Mesenchymal stem cell (in vitro differentiated cells and primary cell): ENCODE measurements around the gene GMPR.

Experiments used
- DNase-seq: peaks from one replicate; pipeline ENCODE4 v3.0.0-alpha.2; 2013
- H2AFZ ChIP-seq: one replicate; pipeline ENCODE4 v1.6.1; 2013; ENCODE audit warnings: low read depth, mild to moderate bottlenecking, control low read depth, inconsistent platforms, low read length, moderate library complexity
- H2AK5ac ChIP-seq: 2 replicates; pipeline ENCODE4 v1.6.1; 2013; ENCODE audit warnings: low read length, moderate library complexity, mild to moderate bottlenecking, inconsistent platforms; ENCODE audit not compliant: severe bottlenecking
- H2BK120ac ChIP-seq: one replicate; pipeline ENCODE4 v1.6.1; 2013; ENCODE audit warnings: low read depth, mild to moderate bottlenecking, inconsistent platforms, low read length, moderate library complexity
- H2BK12ac ChIP-seq, 2 experiments: one replicate each; pipeline ENCODE4 v1.6.1; 2013; ENCODE audit warnings: inconsistent platforms in 2 of 2, low read length in 2 of 2, mild to moderate bottlenecking in 2 of 2, moderate library complexity in 2 of 2, control low read depth in 1 of 2
- H2BK15ac ChIP-seq: one replicate; pipeline ENCODE4 v1.6.1; 2013; ENCODE audit warnings: mild to moderate bottlenecking, low read depth, inconsistent platforms; ENCODE audit not compliant: poor library complexity, severe bottlenecking
- H2BK5ac ChIP-seq: 2 replicates; pipeline ENCODE4 v1.6.1; 2013; ENCODE audit warnings: low read depth, mild to moderate bottlenecking, low read length, control low read depth, inconsistent platforms; ENCODE audit not compliant: poor library complexity, severe bottlenecking
- H3K14ac ChIP-seq, 2 experiments: one replicate each; pipeline ENCODE4 v1.6.1; 2013; ENCODE audit warnings: inconsistent platforms in 2 of 2, low read length in 2 of 2, control low read depth in 1 of 2, mild to moderate bottlenecking in 1 of 2, moderate library complexity in 1 of 2
- H3K18ac ChIP-seq, 2 experiments: one replicate each; pipeline ENCODE4 v1.6.1; 2013; ENCODE audit warnings: inconsistent platforms in 2 of 2, low read length in 2 of 2, control low read depth in 1 of 2, low read depth in 1 of 2, mild to moderate bottlenecking in 1 of 2
- H3K23ac ChIP-seq, 2 experiments: one replicate each; pipeline ENCODE4 v1.6.1; 2013; ENCODE audit warnings: inconsistent platforms in 2 of 2, low read length in 2 of 2, mild to moderate bottlenecking in 2 of 2, moderate library complexity in 2 of 2, control low read depth in 1 of 2
- H3K27ac ChIP-seq: 2 replicates; pipeline ENCODE4 v1.5.1; 2013; ENCODE audit warnings: mild to moderate bottlenecking, moderate library complexity, low read length, control low read depth, inconsistent platforms; ENCODE audit not compliant: poor library complexity, severe bottlenecking
- H3K27me3 ChIP-seq, 2 experiments: 2 replicates each; pipeline versions ENCODE4 v1.6.1 to v1.7.0; 2013; ENCODE audit warnings: low read length in 2 of 2, mild to moderate bottlenecking in 2 of 2, moderate library complexity in 2 of 2, control low read depth in 1 of 2, inconsistent platforms in 1 of 2; ENCODE audit not compliant: control insufficient read depth in 1 of 2, insufficient read depth in 1 of 2
- H3K36me3 ChIP-seq, 2 experiments: 2 replicates each; pipeline versions ENCODE4 v1.6.1 to v1.7.0; 2013; ENCODE audit warnings: low read length in 2 of 2, control low read depth in 1 of 2, inconsistent platforms in 1 of 2, low read depth in 1 of 2, mild to moderate bottlenecking in 1 of 2; ENCODE audit not compliant: insufficient read depth in 2 of 2, control insufficient read depth in 1 of 2
- H3K4ac ChIP-seq, 2 experiments: one replicate each; pipeline ENCODE4 v1.6.1; 2013; ENCODE audit warnings: inconsistent platforms in 2 of 2, low read length in 2 of 2, mild to moderate bottlenecking in 2 of 2, moderate library complexity in 2 of 2, control low read depth in 1 of 2, low read depth in 1 of 2
- H3K4me1 ChIP-seq: 2 replicates; pipeline ENCODE4 v1.6.1; 2013; ENCODE audit warnings: low read depth, low read length, control low read depth; ENCODE audit not compliant: control insufficient read depth, insufficient read depth
- H3K4me2 ChIP-seq: 2 replicates; pipeline ENCODE4 v1.6.1; 2013; ENCODE audit warnings: low read length, mild to moderate bottlenecking, inconsistent platforms; ENCODE audit not compliant: poor library complexity, severe bottlenecking
- H3K4me3 ChIP-seq, 2 experiments: 2 replicates each; pipeline versions ENCODE4 v1.5.1 to v1.7.0; 2013; ENCODE audit warnings: low read length in 2 of 2, mild to moderate bottlenecking in 2 of 2, control low read depth in 1 of 2, low read depth in 1 of 2; ENCODE audit not compliant: insufficient read depth in 1 of 2
- H3K79me1 ChIP-seq: replicated peaks from 2 replicates; pipeline ENCODE4 v1.6.1; 2013; ENCODE audit warnings: mild to moderate bottlenecking, control low read depth, low read length, inconsistent platforms; ENCODE audit not compliant: poor library complexity, severe bottlenecking
- H3K9ac ChIP-seq: 2 replicates; pipeline ENCODE4 v1.7.0; 2013; ENCODE audit warnings: mild to moderate bottlenecking, low read length, moderate library complexity
- H3K9me3 ChIP-seq: 2 replicates; pipeline ENCODE4 v1.7.0; 2013; ENCODE audit warnings: mild to moderate bottlenecking, low read length; ENCODE audit not compliant: control insufficient read depth
- H4K8ac ChIP-seq: one replicate; pipeline ENCODE4 v1.6.1; 2013; ENCODE audit warnings: inconsistent platforms, mild to moderate bottlenecking, low read length, moderate library complexity
- H4K91ac ChIP-seq: one replicate; pipeline ENCODE4 v1.6.1; 2013; ENCODE audit warnings: mild to moderate bottlenecking, low read length, inconsistent platforms
- WGBS: methylation state at CpG from one replicate; pipeline ENCODE4 v1.1.7; 2013; ENCODE audit warnings: mixed read lengths; 5-methylcytosine and 5-hydroxymethylcytosine counted together

GMPR gene

GRCh38 chr6:16208989-16209388 lies 29.4 kb upstream of the GMPR start:
- WGBS, result 96% methylated on average over 2 of the region's 2 CpGs
- Histone ChIP-seq H2BK15ac (no peak overlapping the region), H3K79me1 (no peaks in the 10 kb centered on the region)

GRCh38 chr6:16209539-16209938 lies 28.8 kb upstream of the GMPR start:
- no peak overlapping the region for H2BK12ac ChIP-seq
- no peak overlapping the region for H3K4ac ChIP-seq
- H2AFZ ChIP-seq, result no peak overlapping the region
- H3K9me3 ChIP-seq, result no peaks in the 10 kb centered on the region
- peak overlapping the region in 1 of 2 experiments; percentile 58 for H3K18ac ChIP-seq
- H2BK5ac ChIP-seq, result no peak overlapping the region
- H2BK120ac ChIP-seq, result no peak overlapping the region
- no peak for DNase-seq
- no peak overlapping the region for H2BK15ac ChIP-seq
- H4K8ac ChIP-seq, result no peak overlapping the region
- WGBS, result 87% methylated on average over 4 of the region's 4 CpGs
- H3K23ac ChIP-seq, result no peak overlapping the region
- H3K79me1 ChIP-seq, result no peaks in the 10 kb centered on the region
- H3K9ac ChIP-seq, result no peak overlapping the region
- no peak overlapping the region for H2AK5ac ChIP-seq
- H3K36me3 ChIP-seq, result no peaks in the 10 kb centered on the region
- H4K91ac ChIP-seq, result no peak overlapping the region
- H3K4me3 ChIP-seq, result no peak overlapping the region
- peaks cover 6% of the 10 kb centered on the region for H3K4me1 ChIP-seq
- H3K27ac ChIP-seq, result no peak overlapping the region
- peaks cover 0 to 4% of the 10 kb centered on the region in 2 experiments for H3K27me3 ChIP-seq
- no peak overlapping the region for H3K4me2 ChIP-seq
- H3K14ac ChIP-seq, result no peak overlapping the region

More at GRCh38 chr6:16208989-16209388, 29.4 kb upstream of the GMPR start:
- DNase-seq, result no peak
- no peak overlapping the region for H3K23ac ChIP-seq
- H3K4me3 ChIP-seq, result no peak overlapping the region
- H3K18ac ChIP-seq, result no peak overlapping the region
- H2AK5ac ChIP-seq, result no peak overlapping the region
- H3K27me3 ChIP-seq, result peaks cover 0 to 4% of the 10 kb centered on the region in 2 experiments
- H2AFZ ChIP-seq, result no peak overlapping the region
- H3K9ac ChIP-seq, result no peak overlapping the region
- H4K91ac ChIP-seq, result no peak overlapping the region
- no peaks in the 10 kb centered on the region for H3K9me3 ChIP-seq
- no peak overlapping the region for H3K27ac ChIP-seq
- no peak overlapping the region for H3K14ac ChIP-seq
- no peak overlapping the region for H3K4ac ChIP-seq
- H4K8ac ChIP-seq, result no peak overlapping the region
- H3K4me1 ChIP-seq, result peaks cover 4% of the 10 kb centered on the region
- no peaks in the 10 kb centered on the region for H3K36me3 ChIP-seq
- H2BK5ac ChIP-seq, result no peak overlapping the region
- no peak overlapping the region for H3K4me2 ChIP-seq
- no peak overlapping the region for H2BK120ac ChIP-seq
- H2BK12ac ChIP-seq, result no peak overlapping the region

GRCh38 chr6:16212276-16212675 lies 26.1 kb upstream of the GMPR start:
- Histone ChIP-seq H2BK5ac (no peak overlapping the region), H3K4me1 (peaks cover 7% of the 10 kb centered on the region), H2AK5ac (no peak overlapping the region), H2BK12ac (no peak overlapping the region), H4K8ac (no peak overlapping the region), H3K4ac (no peak overlapping the region), H3K9ac (no peak overlapping the region), H2AFZ (no peak overlapping the region), H3K27ac (no peak overlapping the region), H4K91ac (no peak overlapping the region), H3K27me3 (peaks cover 0 to 4% of the 10 kb centered on the region in 2 experiments), H2BK120ac (no peak overlapping the region), H3K4me3 (no peak overlapping the region), H3K4me2 (no peak overlapping the region), H3K23ac (no peak overlapping the region), H2BK15ac (no peak overlapping the region), H3K36me3 (no peaks in the 10 kb centered on the region), H3K14ac (no peak overlapping the region), H3K79me1 (no peaks in the 10 kb centered on the region), H3K18ac (no peak overlapping the region), H3K9me3 (no peaks in the 10 kb centered on the region)
- WGBS, result 96% methylated on average over 4 of the region's 4 CpGs
- no peak for DNase-seq

GRCh38 chr6:16216501-16217155 lies 21.8 kb upstream of the GMPR start:
- no peak overlapping the region for H4K8ac ChIP-seq
- H2BK5ac ChIP-seq, result no peak overlapping the region
- peak overlapping the region in 1 of 2 experiments; percentile 68 for H3K4me3 ChIP-seq
- H4K91ac ChIP-seq, result peak overlapping the region; percentile 75
- no peaks in the 10 kb centered on the region for H3K9me3 ChIP-seq
- H3K27ac ChIP-seq, result no peak overlapping the region
- no peak overlapping the region for H2AK5ac ChIP-seq
- H2BK15ac ChIP-seq, result peak overlapping the region; percentile 87
- H3K23ac ChIP-seq, result no peak overlapping the region
- no peak for DNase-seq
- peak overlapping the region in 1 of 2 experiments; percentile 99 for H2BK12ac ChIP-seq
- peak overlapping the region; percentile 56 to 100 for H3K18ac ChIP-seq
- no peaks in the 10 kb centered on the region for H3K27me3 ChIP-seq
- peak overlapping the region in 1 of 2 experiments; percentile 44 for H3K14ac ChIP-seq
- H2AFZ ChIP-seq, result peak overlapping the region; percentile 14
- no peaks in the 10 kb centered on the region for H3K36me3 ChIP-seq
- H3K4me2 ChIP-seq, result no peak overlapping the region
- H3K4me1 ChIP-seq, result peaks cover 7% of the 10 kb centered on the region
- peak overlapping the region; percentile 38 for H3K9ac ChIP-seq
- 83% methylated on average over 36 of the region's 43 CpGs for WGBS
- H3K79me1 ChIP-seq, result no peaks in the 10 kb centered on the region
- peak overlapping the region; percentile 58 for H2BK120ac ChIP-seq
- peak overlapping the region; percentile 75 to 99 for H3K4ac ChIP-seq
